Astrocyte of the spinal cord (primary cell): ENCODE results near the gene IQGAP1.

Source experiments
- DNase-seq: peaks from one replicate; pipeline ENCODE4 v3.0.0; 2011; ENCODE audit warnings: low read depth, low spot score
- H3K4me3 ChIP-seq: 2 replicates; pipeline ENCODE4 v1.5.1; 2011; ENCODE audit warnings: low read depth, mild to moderate bottlenecking, low read length, moderate library complexity
- in situ Hi-C: cut with HindIII; loops from 2 replicates; pipeline ENCODE4 v1.10.0; 2017; ENCODE audit warnings: low sequenced_read_pairs
- TF ChIP-seq, protein P1 (sequence below): IDR thresholded peaks from 2 replicates; pipeline ENCODE4 v1.5.1; 2012; ENCODE audit warnings: low read depth, mild to moderate bottlenecking, low read length, inconsistent platforms

IQGAP1 gene

DNA sequence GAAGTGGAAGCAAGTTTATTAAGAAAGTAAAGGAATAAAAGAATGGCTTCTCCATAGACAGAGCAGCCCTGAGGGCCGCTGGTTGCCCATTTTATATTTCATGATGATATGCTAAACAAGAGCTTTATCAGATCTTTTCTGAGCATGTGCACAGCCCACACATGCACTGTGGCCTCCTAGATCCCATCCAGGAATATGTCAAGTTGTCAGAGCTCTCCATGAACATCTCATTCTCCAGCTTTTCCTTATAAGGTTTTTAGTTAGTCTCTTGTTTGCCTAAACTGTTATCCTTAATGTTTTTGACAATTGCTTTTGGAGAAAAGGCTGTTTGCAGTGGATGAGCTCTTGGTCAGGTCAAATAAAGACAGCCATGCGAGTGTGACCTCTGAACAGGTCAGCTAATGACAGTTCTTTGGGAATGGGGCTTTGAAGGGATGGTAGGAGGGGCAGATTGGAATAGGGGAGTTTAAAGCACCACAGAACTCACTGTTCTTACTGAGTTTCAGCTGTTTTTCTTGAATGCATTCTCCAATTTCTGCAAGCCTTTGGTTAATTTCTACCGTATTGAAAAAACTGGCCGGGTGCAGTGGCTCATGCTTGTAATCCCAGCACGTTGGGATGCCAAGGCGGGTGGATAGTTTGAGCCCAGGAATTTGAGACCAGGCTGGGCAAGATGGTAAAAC, 72.2 kb downstream of the IQGAP1 start:
- no peak overlapping the region for H3K4me3 ChIP-seq
- in situ Hi-C loops: no loop called here
- TF ChIP-seq, protein P1, sequence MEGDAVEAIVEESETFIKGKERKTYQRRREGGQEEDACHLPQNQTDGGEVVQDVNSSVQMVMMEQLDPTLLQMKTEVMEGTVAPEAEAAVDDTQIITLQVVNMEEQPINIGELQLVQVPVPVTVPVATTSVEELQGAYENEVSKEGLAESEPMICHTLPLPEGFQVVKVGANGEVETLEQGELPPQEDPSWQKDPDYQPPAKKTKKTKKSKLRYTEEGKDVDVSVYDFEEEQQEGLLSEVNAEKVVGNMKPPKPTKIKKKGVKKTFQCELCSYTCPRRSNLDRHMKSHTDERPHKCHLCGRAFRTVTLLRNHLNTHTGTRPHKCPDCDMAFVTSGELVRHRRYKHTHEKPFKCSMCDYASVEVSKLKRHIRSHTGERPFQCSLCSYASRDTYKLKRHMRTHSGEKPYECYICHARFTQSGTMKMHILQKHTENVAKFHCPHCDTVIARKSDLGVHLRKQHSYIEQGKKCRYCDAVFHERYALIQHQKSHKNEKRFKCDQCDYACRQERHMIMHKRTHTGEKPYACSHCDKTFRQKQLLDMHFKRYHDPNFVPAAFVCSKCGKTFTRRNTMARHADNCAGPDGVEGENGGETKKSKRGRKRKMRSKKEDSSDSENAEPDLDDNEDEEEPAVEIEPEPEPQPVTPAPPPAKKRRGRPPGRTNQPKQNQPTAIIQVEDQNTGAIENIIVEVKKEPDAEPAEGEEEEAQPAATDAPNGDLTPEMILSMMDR: no peak
- DNase-seq: no peak

DNA sequence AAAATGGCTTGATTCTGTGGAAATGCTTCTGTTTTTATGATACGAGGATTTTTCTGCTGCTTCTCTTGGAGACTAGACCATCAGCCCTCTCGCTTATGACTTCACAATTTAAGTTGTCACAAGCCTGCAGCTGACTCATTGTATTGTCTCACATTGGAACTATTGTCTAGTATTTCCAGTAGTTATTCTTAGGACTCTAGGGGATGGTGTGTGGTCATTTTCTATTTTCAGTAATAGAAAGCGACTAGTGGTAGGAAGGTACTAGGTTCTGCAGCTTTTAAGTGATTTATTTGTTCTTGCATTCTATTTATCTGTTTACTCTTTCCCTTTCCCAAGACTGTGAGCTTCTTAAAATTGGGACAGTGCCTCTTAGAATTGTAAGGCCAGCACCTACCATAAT, 75.3 kb downstream of the IQGAP1 start:
- in situ Hi-C loops: no loop called here
- TF ChIP-seq, protein P1: no peak
- peak; percentile 85 for DNase-seq

DNA sequence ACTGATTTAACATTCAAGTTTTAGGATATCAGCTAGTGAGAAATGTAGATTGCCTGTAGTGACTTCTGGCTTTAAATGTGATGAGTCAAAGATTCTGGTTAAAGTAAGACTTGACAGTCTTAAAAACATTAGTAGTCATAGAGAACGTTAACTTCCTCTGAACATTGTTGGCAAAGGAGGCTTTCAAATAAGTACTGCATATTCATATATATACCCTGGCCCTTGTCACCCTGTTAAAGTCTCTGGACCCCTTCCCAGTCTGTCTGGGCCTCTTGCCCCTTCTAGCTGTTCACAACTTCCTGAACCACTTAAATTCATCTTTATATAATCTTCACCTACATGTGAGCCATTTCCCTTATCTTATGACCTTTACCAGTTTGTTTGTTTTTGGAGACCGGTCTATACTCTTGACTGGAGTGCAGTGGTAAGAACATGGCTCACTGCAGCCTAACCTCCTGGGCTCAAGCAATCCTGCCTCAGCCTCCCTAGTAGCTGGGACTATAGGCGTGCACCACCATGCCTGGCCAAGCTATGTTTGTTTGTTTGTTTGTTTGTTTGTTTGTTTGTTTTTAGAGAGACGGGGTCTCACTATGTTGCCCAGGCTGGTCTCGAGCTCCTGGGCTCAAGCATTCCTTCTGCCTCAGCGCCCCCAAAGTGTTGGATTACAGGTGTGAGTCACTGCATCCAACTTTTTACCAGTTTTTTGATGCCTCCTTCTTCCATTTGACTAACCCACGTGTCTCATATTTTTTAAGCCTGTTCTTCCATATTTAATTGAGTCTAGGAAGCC, 77.3 kb downstream of the IQGAP1 start:
- TF ChIP-seq, protein P1: no peak
- peak; percentile 75 for DNase-seq
- in situ Hi-C loops: no loop called here
- no peak overlapping the region for H3K4me3 ChIP-seq

More for the DNA sequence above, 75.3 kb downstream of the IQGAP1 start:
- no peak overlapping the region for H3K4me3 ChIP-seq

DNA sequence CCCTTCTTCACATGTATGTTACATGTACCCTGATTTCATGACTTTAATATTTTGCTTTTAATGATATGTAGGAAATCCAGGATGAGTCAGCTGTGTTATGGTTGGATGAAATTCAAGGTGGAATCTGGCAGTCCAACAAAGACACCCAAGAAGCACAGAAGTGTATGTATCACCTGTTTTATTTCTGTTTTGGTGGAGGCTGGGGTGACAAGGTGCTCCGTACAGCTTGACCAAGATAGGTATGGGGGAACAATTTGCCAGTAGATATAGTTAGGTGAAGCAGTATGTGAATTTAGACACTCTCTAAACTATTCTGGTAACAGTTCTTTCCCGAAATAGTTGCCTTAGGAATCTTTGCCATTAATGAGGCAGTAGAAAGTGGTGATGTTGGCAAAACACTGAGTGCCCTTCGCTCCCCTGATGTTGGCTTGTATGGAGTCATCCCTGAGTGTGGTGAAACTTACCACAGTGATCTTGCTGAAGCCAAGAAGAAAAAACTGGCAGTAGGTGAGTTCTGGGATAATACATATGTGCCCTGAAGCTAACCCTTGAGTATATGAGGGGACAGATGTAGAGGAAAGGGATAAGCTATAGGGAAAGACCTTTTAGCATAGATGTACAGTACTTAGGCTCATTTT, 78.0 kb downstream of the IQGAP1 start:
- TF ChIP-seq, protein P1: no peak
- in situ Hi-C loops: no loop called here
- peak; percentile 74 for DNase-seq
- no peak overlapping the region for H3K4me3 ChIP-seq

DNA sequence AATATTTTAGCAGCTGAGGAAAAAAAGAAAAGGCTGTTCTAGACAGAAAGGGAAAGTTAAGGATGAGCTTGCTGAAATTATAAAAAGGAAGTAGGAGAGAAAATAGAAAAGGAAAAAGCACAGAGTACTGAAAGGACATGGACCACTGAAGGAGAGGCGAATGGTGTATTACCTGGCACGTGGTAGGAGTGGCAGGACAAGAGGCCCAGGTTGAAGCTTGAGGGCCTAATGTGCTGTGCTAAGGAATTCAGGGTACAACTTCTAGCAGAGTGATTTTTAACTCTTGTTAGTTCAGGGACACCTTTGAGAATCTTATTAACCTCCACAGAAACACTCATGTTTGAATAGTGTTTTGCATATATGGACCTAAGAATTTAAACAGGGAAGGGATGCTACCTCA, 81.7 kb downstream of the IQGAP1 start:
- in situ Hi-C loops: no loop called here
- TF ChIP-seq, protein P1: no peak
- no peak for DNase-seq
- no peak overlapping the region for H3K4me3 ChIP-seq

DNA sequence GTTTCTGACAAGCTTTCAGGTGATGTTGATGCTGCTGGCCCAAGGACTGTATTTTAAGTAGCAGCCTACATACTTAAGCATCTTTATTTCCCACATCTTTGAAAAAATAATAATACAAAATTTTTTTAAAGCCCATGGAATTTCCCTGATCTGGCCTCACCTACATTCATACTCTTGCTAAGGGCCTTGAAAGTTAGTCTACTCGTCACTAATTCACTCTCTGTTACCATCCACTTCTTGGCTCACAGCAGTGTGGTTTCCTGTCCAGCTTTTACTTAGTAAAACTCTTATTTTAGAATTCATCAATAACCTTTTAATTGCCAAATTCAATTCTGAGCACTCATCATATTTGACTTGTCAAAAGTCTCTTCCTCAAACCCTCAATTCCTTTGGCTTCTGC, 82.4 kb downstream of the IQGAP1 start:
- TF ChIP-seq, protein P1: no peak
- DNase-seq: no peak
- H3K4me3 ChIP-seq: no peak overlapping the region
- in situ Hi-C loops: no loop called here
